SJCRH30 (cell line): Measurements from ENCODE around the gene HNRNPR. TPM values are rescaled to one million over a fixed set of nuclear protein-coding genes. Genes with fewer than 3 reads are reported as not detected.
"Not testable (repeated sequence)": the region's sequence is repeated elsewhere in the genome, so short reads cannot be mapped to it uniquely, and the experiment has no call there.

Experiments used
- DNase-seq, 2 experiments: peaks; one replicate each; pipeline ENCODE4 v3.0.0-alpha.2; 2015 to 2020
- H3K27ac ChIP-seq: fragments of 250-450 bp; sonication (Bioruptor Pico); 2 replicates; pipeline ENCODE4 v1.5.1; 2020; ENCODE audit warnings: mild to moderate bottlenecking, moderate library complexity
- H3K27me3 ChIP-seq: fragments of 250-450 bp; sonication (Bioruptor Pico); 2 replicates; pipeline ENCODE4 v1.5.1; 2020; ENCODE audit warnings: mild to moderate bottlenecking, moderate library complexity
- H3K36me3 ChIP-seq: fragments of 250-450 bp; sonication (Bioruptor Pico); 2 replicates; pipeline ENCODE4 v1.5.1; 2020; ENCODE audit warnings: mild to moderate bottlenecking, moderate library complexity
- H3K4me1 ChIP-seq: fragments of 250-450 bp; sonication (Bioruptor Pico); 2 replicates; pipeline ENCODE4 v1.5.1; 2020; ENCODE audit warnings: mild to moderate bottlenecking, moderate library complexity
- H3K4me3 ChIP-seq: fragments of 250-450 bp; sonication (Bioruptor Pico); 2 replicates; pipeline ENCODE4 v1.5.1; 2020; ENCODE audit warnings: mild to moderate bottlenecking, moderate library complexity
- H3K9me3 ChIP-seq: fragments of 250-450 bp; sonication (Bioruptor Pico); replicated peaks from 2 replicates; pipeline ENCODE4 v1.5.1; 2020; ENCODE audit warnings: mild to moderate bottlenecking, moderate library complexity
- total RNA-seq: library from RNA; depleted of rRNA; stranded (reverse); fragments of >200 nt; shearing (Covaris generic); gene quantifications from 2 replicates; pipeline ENCODE4 v1.2.3, GENCODE V29; 2014; rRNA removed

HNRNPR gene
- total RNA-seq, 1 experiment from 2014 or later: 380 TPM

- no peaks in the 10 kb centered on the region for H3K27me3 ChIP-seq
- H3K36me3 ChIP-seq: no peaks in the 10 kb centered on the region
- peak in 1 of 2 experiments; percentile 22 for DNase-seq
- H3K9me3 ChIP-seq: no peaks in the 10 kb centered on the region
- H3K4me1 ChIP-seq: no peaks in the 10 kb centered on the region
- no peak overlapping the region for H3K27ac ChIP-seq
- H3K4me3 ChIP-seq: no peak overlapping the region
Measured at GRCh38 chr1:23273450-23274133, 70.5 kb downstream of the HNRNPR start.

- no peaks in the 10 kb centered on the region for H3K27me3 ChIP-seq
- no peak overlapping the region for H3K27ac ChIP-seq
- no peak overlapping the region for H3K4me3 ChIP-seq
- no peak for DNase-seq
- H3K4me1 ChIP-seq: no peaks in the 10 kb centered on the region
- no peaks in the 10 kb centered on the region for H3K36me3 ChIP-seq
- no peaks in the 10 kb centered on the region for H3K9me3 ChIP-seq
Measured at GRCh38 chr1:23263380-23263887, 80.7 kb downstream of the HNRNPR start.

- not testable (repeated sequence) for H3K4me1 ChIP-seq, H3K36me3 ChIP-seq, H3K27ac ChIP-seq, DNase-seq, H3K4me3 ChIP-seq, H3K9me3 ChIP-seq, H3K27me3 ChIP-seq
Measured at GRCh38 chr1:23258082-23258481, 86.0 kb downstream of the HNRNPR start.

- not testable (repeated sequence) for H3K9me3 ChIP-seq, H3K36me3 ChIP-seq, H3K4me1 ChIP-seq, H3K27me3 ChIP-seq, DNase-seq, H3K27ac ChIP-seq, H3K4me3 ChIP-seq
Measured at GRCh38 chr1:23257371-23257770, 86.7 kb downstream of the HNRNPR start.

Other genes with a start within 250 kb of the HNRNPR start
- 28.8 and 29.8 TPM in 2 replicates for gene LUZP1, start 175.4 kb downstream of the HNRNPR start, total RNA-seq
- not detected in 2 replicates for gene HTR1D, start 126.8 kb downstream of the HNRNPR start, total RNA-seq
- 13.8 and 15.8 TPM in 2 replicates for gene ZNF436, start 25.6 kb upstream of the HNRNPR start, total RNA-seq
- 0.10 TPM in 1 of 2 replicates, not detected in the other for gene TCEA3, start 80.5 kb upstream of the HNRNPR start, total RNA-seq
- 19.7 and 24.0 TPM in 2 replicates for gene ASAP3, start 139.9 kb upstream of the HNRNPR start, total RNA-seq
- 33.5 and 43.2 TPM in 2 replicates for gene E2F2, start 186.9 kb upstream of the HNRNPR start, total RNA-seq
- gene ID3, start 215.2 kb upstream of the HNRNPR start, total RNA-seq: 332 and 336 TPM in 2 replicates